Gastrocnemius medialis (tissue), 4 donors: ENCODE results near the gene UNC5C. TPM values are rescaled to one million over a fixed set of nuclear protein-coding genes. Genes with fewer than 3 reads are reported as not detected.

Experiments
- ATAC-seq, 2 donors: fragments of 150-250 bp; one replicate each; pipeline ENCODE4 v1.9.1; 2016
- DNase-seq, 2 donors: peaks; one replicate each; pipeline ENCODE4 v3.0.0-alpha.2; 2019
- H3K27ac ChIP-seq, 4 donors: fragments of 200-600 bp; sonication (generic); 1 replicate in 1 of 4; 2 replicates in 3 of 4; pipeline ENCODE4 v1.5.1; 2016 to 2018; ENCODE audit warnings: mild to moderate bottlenecking in 2 of 4, moderate library complexity in 1 of 4
- H3K27me3 ChIP-seq, 3 donors: fragments of 200-600 bp; sonication (generic) in 2 of 3; 1 replicate in 1 of 3; 2 replicates in 2 of 3; pipeline versions ENCODE4 v1.5.1 to v1.6.0; 2016 to 2019; ENCODE audit warnings: mild to moderate bottlenecking in 1 of 3, moderate library complexity in 1 of 3
- H3K36me3 ChIP-seq, 2 donors: fragments of 200-600 bp; sonication (generic) in 1 of 2; one replicate each; pipeline ENCODE4 v1.5.1; 2017 to 2018
- H3K4me1 ChIP-seq, 2 donors: fragments of 200-600 bp; sonication (generic) in 1 of 2; one replicate each; pipeline ENCODE4 v1.5.1; 2016 to 2017; ENCODE audit warnings: mild to moderate bottlenecking in 2 of 2
- H3K4me3 ChIP-seq, 4 donors: fragments of 200-600 bp; sonication (generic) in 3 of 4; 1 replicate in 1 of 4; 2 replicates in 3 of 4; pipeline ENCODE4 v1.5.1; 2016 to 2019; ENCODE audit warnings: mild to moderate bottlenecking in 2 of 4
- H3K9me3 ChIP-seq, 3 donors: fragments of 200-600 bp; sonication (generic) in 2 of 3; 1 replicate in 1 of 3; 2 replicates in 2 of 3; pipeline ENCODE4 v1.5.1; 2016 to 2019
- CTCF ChIP-seq, 5 experiments: fragments of 450-650 bp in 3 of 5; fragments of 200-600 bp in 2 of 5; sonication (generic) in 2 of 5; IDR thresholded peaks in 4 of 5; conservative IDR thresholded peaks in 1 of 5; 1 replicate in 4 of 5; 2 replicates in 1 of 5; pipeline ENCODE4 v1.5.1; 2016 to 2019; ENCODE audit warnings: antibody characterized with exemption in 5 of 5, mild to moderate bottlenecking in 3 of 5, moderate library complexity in 3 of 5
- POLR2A ChIP-seq, 2 donors: fragments of 450-650 bp; IDR thresholded peaks; one replicate each; pipeline ENCODE4 v1.6.1; 2017; ENCODE audit warnings: antibody characterized with exemption in 2 of 2, mild to moderate bottlenecking in 2 of 2, moderate library complexity in 2 of 2
- in situ Hi-C, 4 donors: fragments of 200-750 bp; cut with MboI; loops; one replicate each; pipeline versions ENCODE4 v1.15.0 to v1.8.0; 2017; ENCODE audit warnings: low sequenced_read_pairs in 4 of 4
- intact Hi-C: fragments of 100-400 bp; cut with DNase I; formaldehyde crosslinking; loops from one replicate; pipeline ENCODE4 v1.15.1; 2023; ENCODE audit warnings: low total_unique reads
- total RNA-seq, 4 donors: library from RNA; depleted of rRNA; stranded (reverse); fragments of >200 nt; gene quantifications; one replicate each; pipeline versions ENCODE4 v1.1.0 to v1.2.3, GENCODE V29; 2016

Gene UNC5C
- total RNA-seq, 4 donors from 2014 or later, result 0.07 to 0.33 (median 0.23) TPM; not detected in 1

GRCh38 chr4:95267081-95267480, 281.7 kb downstream of the UNC5C start:
- ATAC-seq (no peak), DNase-seq (no peak)
- Histone ChIP-seq H3K4me1 (no peaks in the 10 kb centered on the region), H3K4me3 (no peak overlapping the region), H3K27me3 (no peaks in the 10 kb centered on the region), H3K36me3 (no peaks in the 10 kb centered on the region), H3K9me3 (no peaks in the 10 kb centered on the region), H3K27ac (no peak overlapping the region)
- intact Hi-C loops, result no loop called here
- in situ Hi-C loops, result no loop called here
- no peak for TF ChIP-seq POLR2A (IDR thresholded peaks at IDR 0.05)

- H3K4me1 ChIP-seq, result no peaks in the 10 kb centered on the region
- in situ Hi-C loops (no loop called here), intact Hi-C loops (no loop called here)
- ATAC-seq (no peak), DNase-seq (no peak)
- H3K9me3 ChIP-seq, result no peaks in the 10 kb centered on the region
- H3K36me3 ChIP-seq, result no peaks in the 10 kb centered on the region
- TF ChIP-seq POLR2A (IDR thresholded peaks at IDR 0.05) (no peak), CTCF (IDR thresholded peaks at IDR 0.05 in 4 of 5, conservative IDR thresholded peaks at IDR 0.05 in 1 of 5) (no peak)
- H3K4me3 ChIP-seq, result no peak overlapping the region
- H3K27ac ChIP-seq, result no peak overlapping the region
- H3K27me3 ChIP-seq, result no peaks in the 10 kb centered on the region
Measured at GRCh38 chr4:95265814-95266740, 282.7 kb downstream of the UNC5C start.

- Histone ChIP-seq H3K4me3 (no peak overlapping the region), H3K9me3 (no peaks in the 10 kb centered on the region), H3K27ac (no peak overlapping the region), H3K36me3 (no peaks in the 10 kb centered on the region), H3K27me3 (no peaks in the 10 kb centered on the region), H3K4me1 (no peaks in the 10 kb centered on the region)
- ATAC-seq, result no peak
- in situ Hi-C loops, result no loop called here
- intact Hi-C loops, result no loop called here
- TF ChIP-seq POLR2A (IDR thresholded peaks at IDR 0.05) (no peak), CTCF (IDR thresholded peaks at IDR 0.05 in 4 of 5, conservative IDR thresholded peaks at IDR 0.05 in 1 of 5) (no peak)
- DNase-seq, result no peak
Measured at GRCh38 chr4:95264843-95265242, 283.9 kb downstream of the UNC5C start.

- H3K36me3 ChIP-seq, result no peaks in the 10 kb centered on the region
- TF ChIP-seq CTCF (IDR thresholded peaks at IDR 0.05 in 4 of 5, conservative IDR thresholded peaks at IDR 0.05 in 1 of 5) (no peak), POLR2A (IDR thresholded peaks at IDR 0.05) (no peak)
- DNase-seq (no peak), ATAC-seq (no peak)
- no peaks in the 10 kb centered on the region for H3K4me1 ChIP-seq
- no peaks in the 10 kb centered on the region for H3K9me3 ChIP-seq
- H3K27me3 ChIP-seq, result no peaks in the 10 kb centered on the region
- in situ Hi-C loops (no loop called here), intact Hi-C loops (no loop called here)
- H3K27ac ChIP-seq, result no peak overlapping the region
- no peak overlapping the region for H3K4me3 ChIP-seq
Measured at GRCh38 chr4:95263960-95264359, 284.8 kb downstream of the UNC5C start.

GRCh38 chr4:95263391-95263790, 285.4 kb downstream of the UNC5C start:
- no peak overlapping the region for H3K27ac ChIP-seq
- no peaks in the 10 kb centered on the region for H3K27me3 ChIP-seq
- H3K4me1 ChIP-seq, result no peaks in the 10 kb centered on the region
- TF ChIP-seq CTCF (IDR thresholded peaks at IDR 0.05 in 4 of 5, conservative IDR thresholded peaks at IDR 0.05 in 1 of 5), result no peak
- no peak for TF ChIP-seq POLR2A (IDR thresholded peaks at IDR 0.05)
- ATAC-seq, result no peak
- no peaks in the 10 kb centered on the region for H3K36me3 ChIP-seq
- in situ Hi-C loops (no loop called here), intact Hi-C loops (no loop called here)
- H3K9me3 ChIP-seq, result no peaks in the 10 kb centered on the region
- no peak overlapping the region for H3K4me3 ChIP-seq
- DNase-seq, result no peak
